SK-N-SH (cell line): ENCODE data around the gene CIC. TPM values are rescaled to one million over a fixed set of nuclear protein-coding genes. Genes with fewer than 3 reads are reported as not detected.

ENCODE experiments used
- CTCF ChIA-PET: fragments of 300-600, 350-600 bp; formaldehyde crosslinking; extraction: SDS; loops from one replicate; lab custom pipeline; 2021; lab: Yijun Ruan, JAX
- POLR2A ChIA-PET: fragments of 350-600 bp; sonication (Branson Sonifier 250); formaldehyde crosslinking; extraction: SDS; loops from one replicate; lab custom pipeline; 2020; ENCODE audit warnings: antibody characterized with exemption, inconsistent platforms; lab: Yijun Ruan, JAX
- DNase-seq: peaks from one replicate; pipeline ENCODE4 v3.0.0; 2012
- H2AFZ ChIP-seq: fragments of 200-600 bp; sonication (generic); 2 replicates; pipeline ENCODE4 v1.8.1; 2016; ENCODE audit warnings: antibody characterized with exemption, mild to moderate bottlenecking, low read depth
- H3F3A ChIP-seq: fragments of 200-600 bp; sonication (generic); replicated peaks from 2 replicates; pipeline ENCODE3; 2016; ENCODE audit warnings: antibody characterized with exemption, mild to moderate bottlenecking; ENCODE audit not compliant: insufficient read depth
- H3K27ac ChIP-seq, 2 experiments: fragments of 200-500 bp in 1 of 2; fragments of 200-600 bp in 1 of 2; sonication (Bioruptor generic) in 1 of 2; sonication (generic), shearing (Covaris generic) in 1 of 2; 2 replicates each; pipeline versions ENCODE4 v1.5.1 to v1.6.1; 2014 to 2016; ENCODE audit warnings: low read depth in 2 of 2, inconsistent platforms in 1 of 2, low read length in 1 of 2, mild to moderate bottlenecking in 1 of 2, mixed read lengths in 1 of 2
- H3K27me3 ChIP-seq: fragments of 200-600 bp; sonication (generic), shearing (Covaris generic); 2 replicates; pipeline ENCODE4 v1.6.1; 2016; ENCODE audit warnings: mixed run types; ENCODE audit not compliant: insufficient read depth
- H3K36me3 ChIP-seq, 2 experiments: fragments of 200-500 bp in 1 of 2; fragments of 200-600 bp in 1 of 2; sonication (Bioruptor generic) in 1 of 2; sonication (generic) in 1 of 2; replicated peaks in 1 of 2; 2 replicates each; pipeline versions ENCODE3 to v1.5.1; 2014 to 2016; ENCODE audit warnings: low read length in 1 of 2, mild to moderate bottlenecking in 1 of 2; ENCODE audit not compliant: insufficient read depth in 2 of 2, control insufficient read depth in 1 of 2
- H3K4me1 ChIP-seq, 2 experiments: fragments of 200-500 bp in 1 of 2; fragments of 200-600 bp in 1 of 2; sonication (Bioruptor generic) in 1 of 2; sonication (generic), shearing (Covaris generic) in 1 of 2; 2 replicates each; pipeline versions ENCODE4 v1.5.1 to v1.6.1; 2014 to 2016; ENCODE audit warnings: low read depth in 1 of 2, low read length in 1 of 2, mixed run types in 1 of 2; ENCODE audit not compliant: insufficient read depth in 2 of 2, control insufficient read depth in 1 of 2
- H3K4me2 ChIP-seq: fragments of 200-600 bp; sonication (generic), shearing (Covaris generic); 2 replicates; pipeline ENCODE4 v1.6.1; 2017; ENCODE audit warnings: mixed run types
- H3K4me3 ChIP-seq, 2 experiments: fragments of 200-500 bp in 1 of 2; fragments of 200-600 bp in 1 of 2; sonication (Bioruptor generic) in 1 of 2; sonication (generic), shearing (Covaris generic) in 1 of 2; 2 replicates each; pipeline versions ENCODE4 v1.5.1 to v1.8.1; 2014 to 2016; ENCODE audit warnings: low read depth in 2 of 2, inconsistent platforms in 1 of 2, low read length in 1 of 2, mild to moderate bottlenecking in 1 of 2, mixed read lengths in 1 of 2, moderate library complexity in 1 of 2
- H3K79me2 ChIP-seq: fragments of 200-600 bp; sonication (generic); 2 replicates; pipeline ENCODE4 v1.8.1; 2017; ENCODE audit warnings: mild to moderate bottlenecking; ENCODE audit not compliant: insufficient read depth
- H3K9ac ChIP-seq: fragments of 200-600 bp; sonication (generic); 2 replicates; pipeline ENCODE4 v1.6.1; 2017; ENCODE audit warnings: mixed run types
- H3K9me2 ChIP-seq: fragments of 200-600 bp; sonication (generic); 2 replicates; pipeline ENCODE4 v1.6.1; 2017; ENCODE audit warnings: mixed run types
- H3K9me3 ChIP-seq: fragments of 200-600 bp; sonication (generic); 2 replicates; pipeline ENCODE4 v1.6.1; 2017; ENCODE audit warnings: mixed run types, mild to moderate bottlenecking, moderate library complexity
- H4K20me1 ChIP-seq: fragments of 200-600 bp; sonication (generic); 2 replicates; pipeline ENCODE4 v1.6.1; 2017; ENCODE audit warnings: mild to moderate bottlenecking, mixed run types; ENCODE audit not compliant: insufficient read depth
- ELF1 ChIP-seq: IDR thresholded peaks from 2 replicates; pipeline ENCODE4 v1.4.0; 2012
- EP300 ChIP-seq, 2 experiments: IDR thresholded peaks; 2 replicates each; pipeline versions ENCODE4 v1.4.0 to v1.6.1; 2012; ENCODE audit warnings: borderline replicate concordance in 1 of 2, low read depth in 1 of 2, low read length in 1 of 2
- EZH2phosphoT487 ChIP-seq: fragments of 200-600 bp; sonication (generic); IDR thresholded peaks from 2 replicates; pipeline ENCODE4 v1.6.1; 2017; ENCODE audit warnings: low read depth, mixed run types, mild to moderate bottlenecking, antibody characterized with exemption, moderate library complexity, borderline replicate concordance
- FOSL2 ChIP-seq: IDR thresholded peaks from 2 replicates; pipeline ENCODE4 v1.4.0; 2012; ENCODE audit warnings: low read depth, mild to moderate bottlenecking, moderate library complexity, borderline replicate concordance
- GATA2 ChIP-seq: sonication (generic); formaldehyde crosslinking; IDR thresholded peaks from 2 replicates; pipeline ENCODE4 v1.5.0; 2020; ENCODE audit warnings: mild to moderate bottlenecking, missing genetic modification reagents
- JUND ChIP-seq: IDR thresholded peaks from 2 replicates; pipeline ENCODE4 v1.4.0; 2012
- MXI1 ChIP-seq: IDR thresholded peaks from 2 replicates; pipeline ENCODE4 v1.6.1; 2012; ENCODE audit warnings: mild to moderate bottlenecking, low read depth, low read length, improper control_type of control experiment
- PBX3 ChIP-seq: IDR thresholded peaks from 2 replicates; pipeline ENCODE4; 2012
- POLR2AphosphoS5 ChIP-seq: IDR thresholded peaks from 2 replicates; pipeline ENCODE4 v1.6.1; 2012; ENCODE audit warnings: low read depth, low read length
- REST ChIP-seq: IDR thresholded peaks from 2 replicates; pipeline ENCODE4 v1.6.1; 2012; ENCODE audit warnings: mild to moderate bottlenecking, low read depth, low read length, moderate library complexity
- RFX5 ChIP-seq: IDR thresholded peaks from 2 replicates; pipeline ENCODE4 v1.6.1; 2012; ENCODE audit warnings: mild to moderate bottlenecking, improper control_type of control experiment, low read length
- SIN3A ChIP-seq: IDR thresholded peaks from 2 replicates; pipeline ENCODE4 v1.6.1; 2012; ENCODE audit warnings: low read depth, mild to moderate bottlenecking, low read length, moderate library complexity, borderline replicate concordance
- SMC3 ChIP-seq: IDR thresholded peaks from 2 replicates; pipeline ENCODE4 v1.6.1; 2012; ENCODE audit warnings: low read depth, low read length, improper control_type of control experiment
- TAF1 ChIP-seq: IDR thresholded peaks from 2 replicates; pipeline ENCODE4 v1.6.1; 2012; ENCODE audit warnings: low read depth, mild to moderate bottlenecking, low read length, moderate library complexity, borderline replicate concordance
- TEAD4 ChIP-seq: IDR thresholded peaks from 2 replicates; pipeline ENCODE4 v1.4.0; 2012; ENCODE audit warnings: mild to moderate bottlenecking, borderline replicate concordance; ENCODE audit not compliant: insufficient read depth
- ZBTB33 ChIP-seq: IDR thresholded peaks from 2 replicates; pipeline ENCODE4 v1.4.0; 2012; ENCODE audit warnings: low read depth, borderline replicate concordance
- WGBS: methylation state at CpG from one replicate; pipeline ENCODE4 v1.1.6; 2017; ENCODE audit warnings: low lambda C conversion rate; 5-methylcytosine and 5-hydroxymethylcytosine counted together
- polyA plus RNA-seq, 3 experiments: library from polyadenylated mRNA; depleted of rRNA; stranded (reverse); fragments of >200 nt; gene quantifications; 2 replicates each; pipeline ENCODE4 v1.2.3, GENCODE V29; 2012
- TF ChIP-seq, protein P1 (sequence below): IDR thresholded peaks from 2 replicates; pipeline ENCODE4 v1.4.0; 2012; ENCODE audit warnings: low read depth
- TF ChIP-seq, protein P2 (sequence below): fragments of 200-600 bp; sonication (generic); IDR thresholded peaks from 2 replicates; pipeline ENCODE4 v1.6.1; 2017; ENCODE audit warnings: antibody characterized with exemption, mild to moderate bottlenecking, moderate library complexity
- TF ChIP-seq, protein P3 (sequence below): IDR thresholded peaks from 2 replicates; pipeline ENCODE4 v1.4.0; 2012; ENCODE audit warnings: low read depth, borderline replicate concordance

CIC gene
- polyA plus RNA-seq, 1 of the 3 experiments (the other 2 are of a cell fraction): 16.9 TPM

- no peak for DNase-seq
- H3K9ac ChIP-seq: no peak overlapping the region
- peaks cover 17 to 58% of the 10 kb centered on the region in 2 experiments for H3K36me3 ChIP-seq
- peaks cover 39% of the 10 kb centered on the region for H4K20me1 ChIP-seq
- no peak overlapping the region for H2AFZ ChIP-seq
- peaks cover 27% of the 10 kb centered on the region for H3F3A ChIP-seq
- H3K4me3 ChIP-seq: 0 out of 4 replicates have a peak overlapping the region, but pooled peaks of 1 of the 2 experiments have one; percentile 3
- H3K4me1 ChIP-seq: no peaks in the 10 kb centered on the region; a peak in 2 of 4 replicates
- no peak overlapping the region for H3K27ac ChIP-seq
- no peak overlapping the region for H3K4me2 ChIP-seq
- ChIA-PET CTCF (interaction anchor here (1.0 to 1.3 kb wide), 2 partner anchors 10 to 118 kb away, joined by 3 to 7 read pairs; no protein-coding TSS in a partner anchor), POLR2A (no interaction called here)
- WGBS: 83% methylated on average over 1 of the region's 1 CpG
- H3K79me2 ChIP-seq: peaks cover 42% of the 10 kb centered on the region
- no peaks in the 10 kb centered on the region for H3K9me3 ChIP-seq
- H3K27me3 ChIP-seq: no peaks in the 10 kb centered on the region
- TF ChIP-seq, protein P1, sequence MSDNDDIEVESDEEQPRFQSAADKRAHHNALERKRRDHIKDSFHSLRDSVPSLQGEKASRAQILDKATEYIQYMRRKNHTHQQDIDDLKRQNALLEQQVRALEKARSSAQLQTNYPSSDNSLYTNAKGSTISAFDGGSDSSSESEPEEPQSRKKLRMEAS: no peak
- no peak for TF ChIP-seq JUND
- no peak for TF ChIP-seq SIN3A
- no peak for TF ChIP-seq PBX3
- no peak for TF ChIP-seq ELF1
- no peak for TF ChIP-seq ZBTB33
- TF ChIP-seq EP300 (IDR thresholded peaks at IDR 0.05; ENCODE audit: borderline replicate concordance in 1 of 2, low read depth in 1 of 2, low read length in 1 of 2): no peak
- TF ChIP-seq SMC3: no peak
- TF ChIP-seq TAF1: no peak
- TF ChIP-seq, protein P2, sequence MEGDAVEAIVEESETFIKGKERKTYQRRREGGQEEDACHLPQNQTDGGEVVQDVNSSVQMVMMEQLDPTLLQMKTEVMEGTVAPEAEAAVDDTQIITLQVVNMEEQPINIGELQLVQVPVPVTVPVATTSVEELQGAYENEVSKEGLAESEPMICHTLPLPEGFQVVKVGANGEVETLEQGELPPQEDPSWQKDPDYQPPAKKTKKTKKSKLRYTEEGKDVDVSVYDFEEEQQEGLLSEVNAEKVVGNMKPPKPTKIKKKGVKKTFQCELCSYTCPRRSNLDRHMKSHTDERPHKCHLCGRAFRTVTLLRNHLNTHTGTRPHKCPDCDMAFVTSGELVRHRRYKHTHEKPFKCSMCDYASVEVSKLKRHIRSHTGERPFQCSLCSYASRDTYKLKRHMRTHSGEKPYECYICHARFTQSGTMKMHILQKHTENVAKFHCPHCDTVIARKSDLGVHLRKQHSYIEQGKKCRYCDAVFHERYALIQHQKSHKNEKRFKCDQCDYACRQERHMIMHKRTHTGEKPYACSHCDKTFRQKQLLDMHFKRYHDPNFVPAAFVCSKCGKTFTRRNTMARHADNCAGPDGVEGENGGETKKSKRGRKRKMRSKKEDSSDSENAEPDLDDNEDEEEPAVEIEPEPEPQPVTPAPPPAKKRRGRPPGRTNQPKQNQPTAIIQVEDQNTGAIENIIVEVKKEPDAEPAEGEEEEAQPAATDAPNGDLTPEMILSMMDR: no peak
- no peak for TF ChIP-seq EZH2phosphoT487
- no peak for TF ChIP-seq FOSL2
- no peak for TF ChIP-seq MXI1
- TF ChIP-seq RFX5: no peak
- TF ChIP-seq POLR2AphosphoS5: no peak
- no peak for TF ChIP-seq REST
- no peak for TF ChIP-seq GATA2 (CRISPR knock-in tag)
- TF ChIP-seq TEAD4: no peak
- TF ChIP-seq, protein P3, sequence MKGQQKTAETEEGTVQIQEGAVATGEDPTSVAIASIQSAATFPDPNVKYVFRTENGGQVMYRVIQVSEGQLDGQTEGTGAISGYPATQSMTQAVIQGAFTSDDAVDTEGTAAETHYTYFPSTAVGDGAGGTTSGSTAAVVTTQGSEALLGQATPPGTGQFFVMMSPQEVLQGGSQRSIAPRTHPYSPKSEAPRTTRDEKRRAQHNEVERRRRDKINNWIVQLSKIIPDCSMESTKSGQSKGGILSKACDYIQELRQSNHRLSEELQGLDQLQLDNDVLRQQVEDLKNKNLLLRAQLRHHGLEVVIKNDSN: no peak
- H3K9me2 ChIP-seq: no peaks in the 10 kb centered on the region
These were observed 42.2 kb upstream of the CIC start for GRCh38 chr19:42226886-42227285.
